GM10248 (cell line): Measurements from ENCODE around the gene DCLK1.

Experiments used
- CTCF ChIA-PET: fragments of 300-600 bp; sonication (Branson Sonifier 250); formaldehyde crosslinking; extraction: SDS; loops from one replicate; lab custom pipeline; 2021; ENCODE audit warnings: antibody characterized with exemption; lab: Yijun Ruan, JAX
- POLR2A ChIA-PET: fragments of 350-650 bp; sonication (Branson Sonifier 250); formaldehyde crosslinking; extraction: SDS; loops from one replicate; lab custom pipeline; 2020; ENCODE audit warnings: antibody characterized with exemption; lab: Yijun Ruan, JAX
- DNase-seq: peaks from one replicate; pipeline ENCODE4 v3.0.0; 2012; ENCODE audit errors: extremely low spot score
- CTCF ChIP-seq: IDR thresholded peaks from 2 replicates; pipeline ENCODE4 v1.5.1; 2012; ENCODE audit warnings: mild to moderate bottlenecking, low read depth; ENCODE audit errors: extremely low read depth, missing control alignments, control extremely low read depth

Gene DCLK1

DNA sequence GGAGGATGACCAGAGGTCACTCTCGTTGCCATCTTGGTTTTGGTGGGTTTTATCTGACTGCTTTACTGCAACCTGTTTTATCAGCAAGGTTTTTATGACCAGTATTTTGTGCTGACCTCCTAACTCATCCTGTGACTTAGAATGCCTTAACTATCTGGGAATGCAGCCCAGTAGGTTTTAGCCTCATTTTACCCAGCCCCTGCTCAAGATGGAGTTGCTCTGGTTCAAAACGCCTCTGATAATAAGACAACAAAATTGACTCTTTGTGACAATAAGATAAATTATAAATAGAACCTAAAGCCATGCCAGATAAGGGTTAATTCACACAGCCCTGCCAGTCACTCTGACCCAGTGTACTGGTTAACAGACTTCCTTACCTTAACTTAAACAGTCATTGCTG lies 387.0 kb downstream of the DCLK1 start:
- no peak for DNase-seq
- TF ChIP-seq CTCF = no peak
- ChIA-PET POLR2A (no interaction called here), CTCF (no interaction called here)

DNA sequence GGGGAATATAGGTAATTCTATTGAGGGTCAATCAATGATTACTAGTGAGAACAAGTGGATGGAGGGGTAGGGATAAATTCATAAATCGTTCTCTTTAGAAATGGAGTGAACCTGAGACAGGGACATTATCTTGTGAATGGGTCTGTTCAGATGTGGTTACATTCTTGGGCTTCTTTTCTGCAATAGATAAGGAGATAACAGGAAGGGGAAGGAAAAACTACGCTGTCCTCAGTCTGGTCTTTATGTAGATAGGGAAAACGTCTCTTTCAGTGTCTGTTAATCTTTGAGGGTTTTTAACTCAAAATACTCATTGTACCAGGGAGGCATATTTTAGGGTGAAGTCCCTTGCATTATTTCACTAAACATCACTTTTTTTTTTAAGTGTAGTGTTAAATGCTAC lies 388.0 kb downstream of the DCLK1 start:
- CTCF ChIA-PET = no interaction called here
- no peak for DNase-seq
- POLR2A ChIA-PET = no interaction called here
- TF ChIP-seq CTCF = no peak

GRCh38 chr13:35741657-35742056 lies 389.5 kb downstream of the DCLK1 start:
- ChIA-PET POLR2A (no interaction called here), CTCF (no interaction called here)
- no peak for TF ChIP-seq CTCF
- DNase-seq = no peak

- TF ChIP-seq CTCF = no peak
- no peak for DNase-seq
- POLR2A ChIA-PET = no interaction called here
- CTCF ChIA-PET = no interaction called here
Measured at GRCh38 chr13:35736876-35737275, 394.3 kb downstream of the DCLK1 start.

DNA sequence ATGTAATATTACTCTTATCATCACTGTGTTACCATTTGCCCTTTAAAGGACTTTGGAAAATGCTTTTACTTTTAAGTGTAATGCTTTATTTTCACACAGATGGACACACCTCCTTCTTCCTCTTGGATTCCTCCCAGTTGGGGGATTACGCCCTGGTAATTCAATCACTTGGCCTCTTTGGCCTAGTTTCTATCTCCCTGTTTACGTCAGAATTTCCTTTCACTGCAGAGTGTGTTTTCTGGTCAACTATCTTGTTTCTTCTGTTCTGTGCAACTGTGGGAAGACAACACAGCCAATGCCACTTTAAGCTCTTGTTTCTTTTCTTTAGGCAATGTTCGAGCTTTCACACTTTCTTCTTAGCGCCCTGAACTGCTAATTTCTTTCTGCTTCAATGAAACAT lies 397.4 kb downstream of the DCLK1 start:
- TF ChIP-seq CTCF = no peak
- ChIA-PET POLR2A (interaction anchor here (0.6 kb wide), 1 partner anchor 17 kb away, joined by 6 read pairs; no protein-coding TSS in a partner anchor), CTCF (no interaction called here)
- DNase-seq = no peak

DNA sequence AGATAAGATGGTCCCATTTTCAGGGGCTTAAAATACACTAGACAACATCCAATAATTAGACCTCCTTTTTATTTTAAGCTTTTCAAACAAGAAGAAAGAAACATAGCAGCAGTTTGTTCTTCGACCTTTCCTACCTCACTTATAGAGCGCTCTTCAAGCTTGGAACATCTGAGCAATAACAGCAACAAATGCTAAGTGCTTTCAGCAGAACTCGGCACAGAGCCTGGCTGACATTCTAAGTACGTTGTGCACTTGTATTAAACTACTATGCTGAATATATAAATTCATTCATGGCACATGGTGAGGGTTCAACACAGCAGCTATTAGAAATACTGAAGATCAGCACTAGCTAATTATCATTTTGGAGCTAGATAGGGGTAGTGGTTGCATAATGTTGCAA lies 398.6 kb downstream of the DCLK1 start:
- ChIA-PET CTCF (interaction anchor here (2.1 kb wide), 1 partner anchor 10 kb away, joined by 7 read pairs; no protein-coding TSS in a partner anchor), POLR2A (no interaction called here)
- no peak for TF ChIP-seq CTCF
- no peak for DNase-seq

DNA sequence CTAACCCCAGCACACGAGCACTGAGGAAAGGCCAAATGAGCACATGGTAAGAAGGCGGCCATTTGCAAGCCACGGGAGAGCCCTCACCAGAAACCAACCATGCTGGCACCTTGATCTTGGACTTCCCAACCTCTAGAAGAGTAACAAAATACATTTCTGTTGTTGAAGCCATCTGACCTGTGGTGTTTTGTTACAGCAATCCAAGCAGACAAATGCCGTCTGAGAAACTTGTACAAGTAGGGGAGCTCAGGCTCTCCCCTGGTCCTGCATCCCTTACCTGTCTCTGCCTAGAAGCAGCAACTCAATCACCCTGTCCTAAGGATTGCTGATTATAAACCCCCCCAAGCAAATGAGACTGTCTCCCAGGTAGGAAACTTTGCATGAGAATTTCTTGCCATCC lies 399.7 kb downstream of the DCLK1 start:
- no peak for TF ChIP-seq CTCF
- no peak for DNase-seq
- ChIA-PET CTCF (interaction anchor here (2.1 kb wide), 1 partner anchor 9 kb away, joined by 7 read pairs; no protein-coding TSS in a partner anchor), POLR2A (no interaction called here)
